CD4-positive, CD25-positive, alpha-beta regulatory T cell (primary cell): ENCODE results near the gene PNPO. TPM values are rescaled to one million over a fixed set of nuclear protein-coding genes. Genes with fewer than 3 reads are reported as not detected.

Experiments
- ATAC-seq, 2 donors: fragments of 150-1000 bp; cut with Tn5 transposase; one replicate each; pipeline ENCODE4 v1.10.0; 2021; ENCODE audit warnings: low read depth in 2 of 2, moderate number of reproducible peaks in 2 of 2, moderate library complexity in 1 of 2
- DNase-seq, 3 donors: peaks; one replicate each; pipeline versions ENCODE4 v3.0.0 to v3.0.0-alpha.2; 2012 to 2022; ENCODE audit warnings: mixed read lengths in 1 of 3
- H3K27ac ChIP-seq: one replicate; pipeline ENCODE4 v1.7.0; 2013; ENCODE audit warnings: mild to moderate bottlenecking, low read length; ENCODE audit not compliant: insufficient read depth, poor library complexity, severe bottlenecking
- H3K27me3 ChIP-seq: one replicate; pipeline ENCODE4 v1.7.0; 2013; ENCODE audit warnings: low read length; ENCODE audit not compliant: control insufficient read depth, insufficient read depth
- H3K36me3 ChIP-seq: one replicate; pipeline ENCODE4 v1.7.0; 2013; ENCODE audit warnings: mild to moderate bottlenecking, low read length, moderate library complexity; ENCODE audit not compliant: control insufficient read depth, insufficient read depth
- H3K4me1 ChIP-seq: 2 replicates; pipeline ENCODE4 v1.7.0; 2013; ENCODE audit warnings: mild to moderate bottlenecking, low read length; ENCODE audit not compliant: insufficient read depth, control insufficient read depth, poor library complexity, severe bottlenecking
- H3K4me3 ChIP-seq: one replicate; pipeline ENCODE4 v1.7.0; 2013; ENCODE audit warnings: low read depth, mild to moderate bottlenecking, low read length, moderate library complexity
- H3K9me3 ChIP-seq, 2 experiments: 1 replicate in 1 of 2; 2 replicates in 1 of 2; pipeline ENCODE4 v1.7.0; 2013; ENCODE audit warnings: low read length in 2 of 2, mild to moderate bottlenecking in 1 of 2, moderate library complexity in 1 of 2; ENCODE audit not compliant: control insufficient read depth in 2 of 2
- H3K27ac Mint-ChIP-seq, 3 donors: one replicate each; pipeline ENCODE4 v1.8.0; 2020 to 2022; ENCODE audit warnings: mild to moderate bottlenecking in 3 of 3, mixed read lengths in 3 of 3, moderate library complexity in 2 of 3
- H3K27me3 Mint-ChIP-seq: one replicate; pipeline ENCODE4 v1.8.0; 2022; ENCODE audit warnings: mild to moderate bottlenecking, mixed read lengths
- H3K36me3 Mint-ChIP-seq: one replicate; pipeline ENCODE4 v1.8.0; 2020; ENCODE audit warnings: mixed read lengths
- H3K4me1 Mint-ChIP-seq, 4 donors: one replicate each; pipeline ENCODE4 v1.8.0; 2020 to 2022; ENCODE audit warnings: mixed read lengths in 4 of 4, mild to moderate bottlenecking in 1 of 4
- H3K4me3 Mint-ChIP-seq, 4 donors: one replicate each; pipeline ENCODE4 v1.8.0; 2020 to 2022; ENCODE audit warnings: mild to moderate bottlenecking in 4 of 4, mixed read lengths in 4 of 4, moderate library complexity in 3 of 4
- H3K9me3 Mint-ChIP-seq, 7 donors: one replicate each; pipeline ENCODE4 v1.8.0; 2020 to 2022; ENCODE audit warnings: mixed read lengths in 7 of 7, mild to moderate bottlenecking in 3 of 7, moderate library complexity in 2 of 7
- polyA plus RNA-seq, 4 donors: library from polyadenylated mRNA; unstranded; fragments of 300-500 nt; fragmentation: Illumina TruSeq; gene quantifications; one replicate each; pipeline ENCODE4 v1.2.3, GENCODE V29; 2021
- total RNA-seq: library from RNA; stranded (reverse); gene quantifications from one replicate; pipeline ENCODE4 v1.2.3, GENCODE V29; 2022

Gene PNPO
- total and polyA plus RNA-seq, 5 donors from 2014 or later: 7.8 to 25.5 (median 18.9) TPM

GRCh38 chr17:47945529-47946508 is 4.4 kb downstream of the PNPO start:
- H3K27ac ChIP-seq: no peak overlapping the region
- peaks cover 29% of the 10 kb centered on the region for H3K4me1 ChIP-seq
- no peaks in the 10 kb centered on the region for H3K27me3 ChIP-seq
- peaks cover 7% of the 10 kb centered on the region for H3K36me3 ChIP-seq
- no peak for ATAC-seq
- H3K4me3 Mint-ChIP-seq: peak overlapping the region in 3 of 4 donors; percentile 5 to 85 (median 8)
- no peaks in the 10 kb centered on the region for H3K9me3 ChIP-seq
- H3K9me3 Mint-ChIP-seq: no peaks in the 10 kb centered on the region
- peaks cover 19 to 66% (median 39%) of the 10 kb centered on the region in 4 donors for H3K4me1 Mint-ChIP-seq
- no peaks in the 10 kb centered on the region for H3K27me3 Mint-ChIP-seq
- H3K4me3 ChIP-seq: no peak overlapping the region
- peak overlapping the region in 2 of 3 donors; percentile 9 to 31 for H3K27ac Mint-ChIP-seq
- peaks cover 23% of the 10 kb centered on the region for H3K36me3 Mint-ChIP-seq
- no peak for DNase-seq

DNA sequence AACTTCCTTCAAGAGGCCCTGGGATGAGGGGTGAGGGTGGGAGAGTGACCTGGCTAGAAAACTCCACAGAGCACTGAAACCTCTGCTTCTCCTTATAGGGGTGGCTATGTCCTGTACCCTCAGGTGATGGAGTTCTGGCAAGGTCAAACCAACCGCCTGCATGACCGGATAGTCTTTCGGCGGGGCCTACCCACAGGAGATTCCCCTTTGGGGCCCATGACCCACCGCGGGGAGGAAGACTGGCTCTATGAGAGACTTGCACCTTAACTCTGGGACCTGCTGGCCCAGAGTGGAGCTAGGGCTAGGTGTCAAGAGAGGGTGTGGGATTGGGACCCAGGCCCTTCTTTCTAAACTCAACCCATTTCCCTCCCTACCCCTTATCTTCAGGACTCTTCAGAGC is 5.1 kb downstream of the PNPO start:
- Mint-ChIP-seq H3K27me3 (no peaks in the 10 kb centered on the region), H3K4me3 (peak overlapping the region in 2 of 4 donors; percentile 28 to 67), H3K4me1 (peaks cover 15 to 59% (median 35%) of the 10 kb centered on the region in 4 donors), H3K9me3 (no peaks in the 10 kb centered on the region), H3K27ac (peak overlapping the region in 2 of 3 donors; percentile 9 to 60), H3K36me3 (peaks cover 23% of the 10 kb centered on the region)
- H3K4me1 ChIP-seq: peaks cover 25% of the 10 kb centered on the region
- no peaks in the 10 kb centered on the region for H3K9me3 ChIP-seq
- DNase-seq (no peak), ATAC-seq (no peak)
- no peaks in the 10 kb centered on the region for H3K27me3 ChIP-seq
- H3K36me3 ChIP-seq: peaks cover 7% of the 10 kb centered on the region
- no peak overlapping the region for H3K4me3 ChIP-seq
- no peak overlapping the region for H3K27ac ChIP-seq

DNA sequence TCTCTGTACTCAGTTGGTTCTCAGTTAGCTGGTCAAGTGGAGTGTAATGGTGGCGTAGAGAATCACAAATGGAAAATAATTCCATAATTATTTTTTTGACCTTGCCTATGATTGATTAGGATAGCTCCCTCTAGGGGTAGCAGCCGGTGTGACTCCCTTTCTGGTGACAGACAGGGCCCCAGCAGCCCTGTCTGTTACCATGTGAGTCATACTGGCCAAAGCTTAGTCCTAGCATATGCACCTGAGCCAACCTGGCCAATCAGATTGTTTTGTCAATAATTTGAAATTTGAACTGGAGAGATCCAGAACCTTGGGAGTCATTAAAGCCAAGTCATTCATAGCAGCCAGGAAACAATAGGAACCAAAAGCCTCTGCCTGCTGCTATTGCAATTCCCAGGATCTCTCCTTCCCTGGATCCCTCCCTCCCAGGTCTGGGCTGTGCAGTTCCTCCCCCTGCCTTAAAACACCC is 5.6 kb downstream of the PNPO start:
- Mint-ChIP-seq H3K9me3 (no peaks in the 10 kb centered on the region), H3K4me3 (peak overlapping the region in 3 of 4 donors; percentile 8 to 67 (median 41)), H3K4me1 (peaks cover 15 to 55% (median 34%) of the 10 kb centered on the region in 4 donors), H3K36me3 (peaks cover 23% of the 10 kb centered on the region), H3K27ac (peak overlapping the region; percentile 60 to 80 (median 65)), H3K27me3 (no peaks in the 10 kb centered on the region)
- no peaks in the 10 kb centered on the region for H3K27me3 ChIP-seq
- H3K27ac ChIP-seq: no peak overlapping the region
- H3K9me3 ChIP-seq: no peaks in the 10 kb centered on the region
- peaks cover 7% of the 10 kb centered on the region for H3K36me3 ChIP-seq
- DNase-seq (peak; percentile 56 to 84 (median 62)), ATAC-seq (peak; percentile 79 to 83)
- H3K4me3 ChIP-seq: no peak overlapping the region
- H3K4me1 ChIP-seq: peaks cover 21% of the 10 kb centered on the region

DNA sequence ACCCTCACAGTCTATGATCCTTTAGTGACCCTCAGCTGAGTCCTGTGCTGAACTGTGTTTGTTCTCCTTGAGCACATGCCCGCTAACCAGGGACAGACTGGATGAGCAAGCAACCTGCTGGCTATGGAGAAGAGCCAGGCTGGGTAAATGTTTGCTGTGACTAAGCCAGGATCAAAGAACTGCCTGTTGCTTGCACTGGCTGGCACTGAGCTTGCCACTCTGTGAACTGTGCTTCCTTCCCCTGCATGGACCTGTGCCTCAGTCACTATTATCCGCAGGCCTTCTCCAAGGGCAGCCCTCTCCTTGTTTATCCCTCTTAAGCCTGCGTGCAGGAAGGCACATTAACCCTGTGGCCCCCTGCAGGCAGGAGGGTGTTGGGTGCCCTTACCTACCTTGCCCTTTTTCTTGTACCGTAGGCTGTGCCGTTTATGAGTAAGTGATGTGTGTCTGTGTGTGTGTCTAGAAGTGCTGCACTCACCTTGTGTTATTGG is 7.4 kb downstream of the PNPO start:
- Mint-ChIP-seq H3K27me3 (no peaks in the 10 kb centered on the region), H3K27ac (peak overlapping the region in 1 of 3 donors; percentile 13), H3K4me3 (peak overlapping the region in 2 of 4 donors; percentile 61 to 93), H3K4me1 (peaks cover 15 to 40% (median 25%) of the 10 kb centered on the region in 4 donors), H3K36me3 (peaks cover 23% of the 10 kb centered on the region), H3K9me3 (no peaks in the 10 kb centered on the region)
- no peaks in the 10 kb centered on the region for H3K9me3 ChIP-seq
- no peak overlapping the region for H3K27ac ChIP-seq
- H3K4me3 ChIP-seq: no peak overlapping the region
- ATAC-seq: no peak
- no peak for DNase-seq
- H3K4me1 ChIP-seq: peaks cover 12% of the 10 kb centered on the region
- no peaks in the 10 kb centered on the region for H3K27me3 ChIP-seq
- peaks cover 7% of the 10 kb centered on the region for H3K36me3 ChIP-seq

DNA sequence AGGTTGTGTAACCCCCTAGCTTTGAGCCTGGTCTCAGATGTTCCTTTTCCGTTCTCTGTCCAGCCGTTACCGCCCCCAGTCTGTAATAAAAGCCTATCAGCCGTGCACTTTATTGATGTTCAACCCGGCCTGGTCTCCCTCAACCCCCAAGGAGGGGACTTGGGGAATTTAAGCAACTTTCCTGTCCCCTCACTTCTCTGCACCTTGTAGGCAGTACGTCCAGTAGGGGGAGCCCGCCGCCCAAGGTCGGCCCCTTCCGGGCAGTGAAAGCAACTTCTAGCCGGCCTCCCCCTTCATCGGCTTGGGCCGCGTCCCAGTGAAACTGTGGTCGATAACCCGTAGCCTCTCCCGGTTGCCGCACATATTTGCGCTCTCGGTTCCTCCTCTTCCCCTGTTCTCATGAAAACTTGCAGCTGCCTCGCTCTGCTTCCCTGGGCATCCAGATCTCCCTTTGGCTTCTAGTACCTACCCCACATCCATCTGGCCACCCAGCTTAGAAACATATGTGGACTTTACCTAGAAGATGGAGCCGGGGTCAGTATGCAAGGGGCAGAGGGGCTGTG is 7.9 kb downstream of the PNPO start:
- Histone ChIP-seq H3K36me3 (peaks cover 7% of the 10 kb centered on the region), H3K4me3 (peak overlapping the region; percentile 68), H3K9me3 (no peaks in the 10 kb centered on the region), H3K27me3 (no peaks in the 10 kb centered on the region), H3K4me1 (peaks cover 12% of the 10 kb centered on the region), H3K27ac (no peak overlapping the region)
- Mint-ChIP-seq H3K36me3 (peaks cover 23% of the 10 kb centered on the region), H3K4me3 (peak overlapping the region; percentile 61 to 93 (median 78)), H3K9me3 (no peaks in the 10 kb centered on the region), H3K27me3 (no peaks in the 10 kb centered on the region), H3K27ac (peak overlapping the region; percentile 13 to 57 (median 50)), H3K4me1 (peaks cover 15 to 39% (median 24%) of the 10 kb centered on the region in 4 donors)
- DNase-seq: peak; percentile 68 to 80 (median 72)
- peak; percentile 58 to 65 for ATAC-seq

- H3K36me3 ChIP-seq: peaks cover 7% of the 10 kb centered on the region
- Mint-ChIP-seq H3K27ac (peak overlapping the region in 2 of 3 donors; percentile 13 to 57), H3K9me3 (no peaks in the 10 kb centered on the region), H3K4me3 (peak overlapping the region in 2 of 4 donors; percentile 83 to 93), H3K36me3 (peaks cover 20% of the 10 kb centered on the region), H3K4me1 (peaks cover 11 to 33% (median 21%) of the 10 kb centered on the region in 4 donors), H3K27me3 (no peaks in the 10 kb centered on the region)
- H3K27ac ChIP-seq: no peak overlapping the region
- DNase-seq: peak in 1 of 3 donors; percentile 20
- peak overlapping the region; percentile 68 for H3K4me3 ChIP-seq
- peaks cover 12% of the 10 kb centered on the region for H3K4me1 ChIP-seq
- H3K9me3 ChIP-seq: no peaks in the 10 kb centered on the region
- H3K27me3 ChIP-seq: no peaks in the 10 kb centered on the region
- ATAC-seq: no peak
These were observed 8.6 kb downstream of the PNPO start for GRCh38 chr17:47949946-47950345.

DNA sequence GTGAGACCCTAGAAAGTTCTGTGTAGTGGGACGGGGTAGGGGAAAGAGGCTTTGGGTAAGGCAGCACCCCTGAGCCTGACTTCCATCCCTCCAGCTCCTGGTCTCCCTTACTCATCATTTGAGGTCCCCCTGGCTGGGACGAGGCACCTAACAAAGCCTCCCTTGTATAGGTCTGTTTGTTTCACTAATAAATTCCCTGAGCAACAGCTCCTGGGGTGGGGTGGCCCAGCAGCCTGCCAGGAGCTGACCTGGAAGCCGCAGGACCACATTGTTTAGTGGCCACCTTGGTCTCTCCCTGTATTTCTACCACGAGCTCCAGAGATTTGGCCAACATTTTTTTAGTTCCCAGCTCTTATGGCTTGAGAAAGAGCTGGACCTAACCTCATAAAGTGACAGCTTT is 9.1 kb downstream of the PNPO start:
- Histone ChIP-seq H3K27me3 (no peaks in the 10 kb centered on the region), H3K4me1 (peaks cover 12% of the 10 kb centered on the region), H3K36me3 (peaks cover 7% of the 10 kb centered on the region), H3K9me3 (no peaks in the 10 kb centered on the region), H3K4me3 (no peak overlapping the region), H3K27ac (no peak overlapping the region)
- no peak for ATAC-seq
- H3K36me3 Mint-ChIP-seq: peaks cover 15% of the 10 kb centered on the region
- H3K4me3 Mint-ChIP-seq: no peak overlapping the region
- H3K27me3 Mint-ChIP-seq: no peaks in the 10 kb centered on the region
- peaks cover 9 to 27% (median 18%) of the 10 kb centered on the region in 4 donors for H3K4me1 Mint-ChIP-seq
- no peak for DNase-seq
- H3K27ac Mint-ChIP-seq: no peak overlapping the region
- no peaks in the 10 kb centered on the region for H3K9me3 Mint-ChIP-seq
